ENCODE measurements around the gene IKZF1. TPM values are rescaled to one million over a fixed set of nuclear protein-coding genes. Genes with fewer than 3 reads are reported as not detected.

Gene IKZF1
- total RNA-seq, 3 donors from 2014 or later, result 7.8 to 14.9 (median 8.8) TPM

DNA sequence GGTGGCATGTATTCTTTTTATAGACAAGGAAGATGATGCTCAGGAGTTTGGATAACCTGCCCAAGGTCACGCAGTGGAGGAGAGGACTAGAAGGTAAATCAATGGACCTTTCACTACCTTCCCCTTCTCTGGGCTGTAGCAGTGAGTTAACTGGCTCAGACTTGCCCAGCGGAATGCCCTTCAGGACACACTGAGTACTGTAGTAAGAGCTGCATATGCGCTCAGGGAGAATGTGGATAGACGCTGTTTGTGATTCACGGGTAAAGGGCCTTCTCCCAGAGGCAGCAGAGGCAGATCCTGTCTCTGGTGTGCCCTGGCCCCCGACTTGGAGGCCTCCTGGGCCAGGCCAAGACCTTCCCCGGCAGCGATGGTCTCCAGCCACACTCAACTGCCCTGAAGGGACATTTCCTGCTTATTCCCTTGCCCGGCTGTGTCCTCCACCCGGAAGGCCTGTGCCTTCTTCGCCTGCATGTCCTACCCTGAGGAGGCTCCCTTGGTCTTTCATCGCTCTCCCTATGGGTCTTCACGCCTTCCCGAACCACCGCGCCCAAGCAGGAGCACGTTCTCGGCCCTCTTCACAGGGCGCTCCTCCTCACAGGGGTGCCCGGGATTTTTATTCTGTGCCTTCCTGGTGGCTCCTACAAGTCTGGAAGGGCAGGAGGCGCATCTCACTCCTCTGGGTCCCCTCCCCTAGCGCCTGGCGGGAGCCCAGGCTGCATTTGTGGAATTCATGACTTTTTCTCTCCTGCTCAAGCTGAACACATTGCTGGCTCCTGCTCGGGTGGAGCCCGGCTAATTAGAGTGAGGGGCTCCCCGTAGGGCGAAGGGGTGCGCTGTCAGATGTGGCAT is 1.8 kb upstream of the IKZF1 start:
- no peak overlapping the region for H3K4me3 ChIP-seq
- no peak for ATAC-seq

DNA sequence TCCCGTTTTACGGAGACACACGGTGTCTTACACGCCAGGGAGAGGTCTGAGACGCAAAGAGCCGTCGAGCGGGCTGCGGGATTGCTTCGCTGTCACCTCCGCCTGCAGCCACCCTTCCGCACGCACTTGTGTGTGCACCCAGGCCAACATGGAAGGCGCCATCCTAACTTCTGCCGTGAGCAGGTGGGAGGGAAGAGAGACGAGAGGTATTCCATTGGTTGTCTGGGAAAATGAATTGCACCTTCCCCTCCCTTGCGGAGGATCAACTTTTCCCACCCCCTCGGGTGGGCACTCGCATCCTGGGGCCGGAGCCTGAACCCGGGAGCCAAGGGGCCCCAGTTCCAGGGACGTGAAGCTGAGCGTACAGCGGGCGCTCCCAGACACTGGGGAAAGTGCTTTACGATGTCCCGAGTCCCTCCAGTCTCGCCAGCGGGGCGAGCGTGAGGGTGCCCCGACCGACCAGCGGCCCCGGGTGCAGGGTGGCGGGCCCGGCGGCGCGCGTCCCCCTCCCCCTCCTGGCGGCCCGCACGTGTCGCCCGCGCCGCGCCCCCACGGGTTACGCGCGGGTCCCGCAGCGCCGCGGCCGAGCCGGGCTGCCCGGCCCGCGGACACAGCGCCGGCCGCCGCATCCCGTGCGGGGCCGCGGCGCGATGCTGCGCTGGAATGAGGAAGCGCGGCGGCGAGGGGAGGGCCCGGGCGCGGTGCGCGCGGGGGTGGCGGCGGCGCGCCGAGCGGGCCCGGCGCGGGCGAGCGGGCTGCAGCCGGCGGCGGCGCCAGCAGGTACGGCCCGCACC is 984 bp upstream of the IKZF1 start:
- DNase-seq, result peak in 1 of 3 donors; percentile 62
- Histone ChIP-seq H3K4me1 (ENCODE audit: low read depth) (no peaks in the 10 kb centered on the region), H3K4me3 (no peak overlapping the region), H3K9me3 (no peaks in the 10 kb centered on the region), H3K36me3 (ENCODE audit: low read depth) (no peaks in the 10 kb centered on the region)
- peak; percentile 39 for ATAC-seq
- TF ChIP-seq, protein P1, sequence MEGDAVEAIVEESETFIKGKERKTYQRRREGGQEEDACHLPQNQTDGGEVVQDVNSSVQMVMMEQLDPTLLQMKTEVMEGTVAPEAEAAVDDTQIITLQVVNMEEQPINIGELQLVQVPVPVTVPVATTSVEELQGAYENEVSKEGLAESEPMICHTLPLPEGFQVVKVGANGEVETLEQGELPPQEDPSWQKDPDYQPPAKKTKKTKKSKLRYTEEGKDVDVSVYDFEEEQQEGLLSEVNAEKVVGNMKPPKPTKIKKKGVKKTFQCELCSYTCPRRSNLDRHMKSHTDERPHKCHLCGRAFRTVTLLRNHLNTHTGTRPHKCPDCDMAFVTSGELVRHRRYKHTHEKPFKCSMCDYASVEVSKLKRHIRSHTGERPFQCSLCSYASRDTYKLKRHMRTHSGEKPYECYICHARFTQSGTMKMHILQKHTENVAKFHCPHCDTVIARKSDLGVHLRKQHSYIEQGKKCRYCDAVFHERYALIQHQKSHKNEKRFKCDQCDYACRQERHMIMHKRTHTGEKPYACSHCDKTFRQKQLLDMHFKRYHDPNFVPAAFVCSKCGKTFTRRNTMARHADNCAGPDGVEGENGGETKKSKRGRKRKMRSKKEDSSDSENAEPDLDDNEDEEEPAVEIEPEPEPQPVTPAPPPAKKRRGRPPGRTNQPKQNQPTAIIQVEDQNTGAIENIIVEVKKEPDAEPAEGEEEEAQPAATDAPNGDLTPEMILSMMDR (IDR thresholded peaks at IDR 0.05), result no peak
- intact Hi-C loops (cut with DNase I, micrococcal nuclease), result no loop called here

More for the DNA sequence above, 1.8 kb upstream of the IKZF1 start:
- DNase-seq, result no peak
- Histone ChIP-seq H3K36me3 (ENCODE audit: low read depth) (no peaks in the 10 kb centered on the region), H3K4me1 (ENCODE audit: low read depth) (no peaks in the 10 kb centered on the region), H3K9me3 (no peaks in the 10 kb centered on the region)
- TF ChIP-seq, protein P1 (IDR thresholded peaks at IDR 0.05), result no peak
- intact Hi-C loops (cut with DNase I, micrococcal nuclease), result no loop called here

- DNase-seq, result peak in 2 of 3 donors; percentile 45 to 73
These were observed 531 bp downstream of the IKZF1 start for GRCh38 chr7:50304911-50305582.

DNA sequence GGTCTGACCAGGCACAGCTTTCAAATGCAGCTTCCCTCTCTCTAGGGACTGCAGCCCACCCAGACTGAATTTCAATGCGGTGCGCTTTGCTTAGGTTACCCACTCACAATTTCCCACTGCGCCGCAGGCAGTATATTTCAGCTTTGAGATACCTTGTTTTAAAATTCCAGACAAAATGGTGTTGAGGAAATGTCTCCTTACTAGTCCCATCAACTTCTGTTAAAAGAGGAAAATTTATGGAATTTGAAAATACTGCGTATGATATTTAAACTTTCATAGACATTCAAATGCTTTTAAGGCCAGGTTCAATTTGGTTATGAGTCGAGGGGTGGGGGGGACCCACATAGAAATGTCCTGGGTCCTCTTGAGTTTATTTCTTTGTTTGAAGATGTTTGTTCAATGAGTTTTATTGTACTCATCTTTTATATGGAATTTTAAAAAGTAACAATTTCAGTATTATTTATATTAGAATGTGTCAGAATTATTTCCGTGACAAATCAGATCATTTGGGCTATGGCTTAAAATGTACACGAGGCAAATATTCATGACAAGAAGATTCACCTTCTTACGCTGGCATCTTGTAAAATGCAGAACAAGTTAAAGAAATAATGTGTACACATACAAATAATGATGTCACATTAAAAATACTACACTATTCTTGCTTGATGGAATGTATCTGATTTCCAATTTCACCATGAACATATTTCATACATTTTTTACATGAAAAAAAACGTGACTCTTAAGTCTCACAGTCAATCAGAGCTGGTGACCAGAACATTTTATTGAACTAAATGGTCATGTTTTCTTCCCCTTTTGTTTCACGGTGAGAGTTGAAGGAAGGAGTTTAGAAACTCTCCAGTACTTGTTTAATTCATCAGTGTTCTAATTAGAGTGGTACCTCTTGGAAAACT is 1.3 kb downstream of the IKZF1 start:
- Histone ChIP-seq H3K4me3 (no peak overlapping the region), H3K4me1 (ENCODE audit: low read depth) (no peaks in the 10 kb centered on the region), H3K9me3 (no peaks in the 10 kb centered on the region), H3K36me3 (ENCODE audit: low read depth) (no peaks in the 10 kb centered on the region)
- intact Hi-C loops (cut with DNase I, micrococcal nuclease), result no loop called here
- TF ChIP-seq, protein P1 (IDR thresholded peaks at IDR 0.05), result no peak
- no peak for DNase-seq
- no peak for ATAC-seq

More at GRCh38 chr7:50304911-50305582, 531 bp downstream of the IKZF1 start:
- peak; percentile 65 for ATAC-seq
- Histone ChIP-seq H3K4me3 (no peak overlapping the region), H3K36me3 (ENCODE audit: low read depth) (no peaks in the 10 kb centered on the region), H3K4me1 (ENCODE audit: low read depth) (no peaks in the 10 kb centered on the region), H3K9me3 (no peaks in the 10 kb centered on the region)
- TF ChIP-seq, protein P1 (IDR thresholded peaks at IDR 0.05), result no peak
- intact Hi-C loops (cut with DNase I, micrococcal nuclease), result no loop called here
